Activated CD4-positive, alpha-beta T cell treated with anti-CD3 and anti-CD28 coated beads, Interleukin-2, amount 50 U/mL, for 1 hour (primary cell): ENCODE measurements around the gene WNT11.

ENCODE experiments used
- DNase-seq: peaks from one replicate; pipeline ENCODE4 v3.0.0-alpha.2; 2020

The WNT11 gene

DNA sequence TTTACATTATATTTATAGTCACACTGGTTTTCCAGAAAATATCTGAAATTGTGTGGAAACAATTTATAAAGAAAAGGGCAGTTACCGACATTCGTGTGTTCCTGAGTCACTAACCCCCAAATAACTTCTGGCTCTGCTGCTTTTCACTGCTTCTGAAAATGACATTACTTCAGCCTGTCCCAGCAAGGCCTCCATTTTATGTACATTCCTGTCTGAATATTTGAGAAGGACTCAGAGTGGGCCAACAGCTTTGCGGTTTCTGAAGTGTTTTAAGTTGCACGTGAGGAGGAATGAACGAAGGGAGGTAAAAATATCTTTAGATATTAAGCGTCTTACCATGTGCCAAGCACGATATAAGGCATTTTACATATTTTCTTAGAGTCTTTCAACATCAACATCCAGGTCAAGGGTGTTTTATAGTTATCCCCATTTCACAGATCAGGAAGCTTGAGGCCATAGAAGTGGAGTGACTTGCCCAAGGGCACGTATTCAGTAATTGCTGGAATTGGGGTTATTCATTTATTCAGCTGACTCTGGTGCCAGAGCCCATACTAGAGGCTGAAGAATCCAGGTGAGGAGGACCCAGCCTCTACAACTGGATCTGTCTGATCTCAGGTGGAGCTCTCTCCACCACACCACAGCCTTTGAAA lies 30.8 kb upstream of the WNT11 start:
- DNase-seq, result no peak

DNA sequence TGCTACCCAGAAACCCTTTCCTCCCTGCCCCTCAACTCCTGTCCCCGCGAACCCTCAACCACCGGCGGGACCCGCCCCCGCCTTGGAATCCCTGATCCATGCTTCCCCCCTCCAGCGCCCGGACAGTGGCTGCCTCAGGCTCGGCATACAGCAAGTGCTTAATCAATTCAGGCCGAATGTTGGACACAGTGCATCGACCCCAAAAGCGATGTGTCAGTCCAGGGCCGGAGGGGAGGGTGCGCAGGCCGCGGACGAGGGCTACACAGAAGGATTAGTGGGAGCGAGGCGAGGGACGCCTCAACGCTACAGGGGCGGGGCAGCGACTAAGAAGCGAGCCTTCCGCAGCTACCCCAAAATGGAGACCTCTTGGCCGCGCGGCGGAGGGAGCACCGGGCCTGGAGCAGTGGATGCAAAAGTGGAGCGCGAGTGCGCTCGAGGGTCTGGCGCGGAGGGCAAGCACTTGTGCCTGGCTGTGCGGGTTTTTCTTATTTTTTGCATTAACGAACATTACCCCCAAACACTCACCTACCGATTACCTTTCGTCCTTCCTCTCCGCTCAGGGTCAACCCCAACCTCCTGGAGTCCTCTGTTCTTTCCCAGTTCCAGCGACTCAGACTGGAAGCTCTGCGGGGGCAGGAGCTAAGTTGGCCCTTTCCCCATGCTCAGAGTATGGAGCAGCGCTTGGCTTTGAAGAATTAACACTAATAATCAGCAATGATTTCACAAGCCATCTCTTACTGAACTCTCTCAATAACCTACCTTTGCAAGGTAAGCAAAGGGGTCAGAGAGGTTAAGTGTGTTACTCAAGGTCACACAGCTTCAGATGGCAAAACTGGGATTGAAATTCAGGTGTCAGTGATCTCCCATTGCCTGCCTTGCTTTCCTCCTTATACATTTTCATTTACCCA lies 30.0 kb upstream of the WNT11 start:
- DNase-seq, result no peak

DNA sequence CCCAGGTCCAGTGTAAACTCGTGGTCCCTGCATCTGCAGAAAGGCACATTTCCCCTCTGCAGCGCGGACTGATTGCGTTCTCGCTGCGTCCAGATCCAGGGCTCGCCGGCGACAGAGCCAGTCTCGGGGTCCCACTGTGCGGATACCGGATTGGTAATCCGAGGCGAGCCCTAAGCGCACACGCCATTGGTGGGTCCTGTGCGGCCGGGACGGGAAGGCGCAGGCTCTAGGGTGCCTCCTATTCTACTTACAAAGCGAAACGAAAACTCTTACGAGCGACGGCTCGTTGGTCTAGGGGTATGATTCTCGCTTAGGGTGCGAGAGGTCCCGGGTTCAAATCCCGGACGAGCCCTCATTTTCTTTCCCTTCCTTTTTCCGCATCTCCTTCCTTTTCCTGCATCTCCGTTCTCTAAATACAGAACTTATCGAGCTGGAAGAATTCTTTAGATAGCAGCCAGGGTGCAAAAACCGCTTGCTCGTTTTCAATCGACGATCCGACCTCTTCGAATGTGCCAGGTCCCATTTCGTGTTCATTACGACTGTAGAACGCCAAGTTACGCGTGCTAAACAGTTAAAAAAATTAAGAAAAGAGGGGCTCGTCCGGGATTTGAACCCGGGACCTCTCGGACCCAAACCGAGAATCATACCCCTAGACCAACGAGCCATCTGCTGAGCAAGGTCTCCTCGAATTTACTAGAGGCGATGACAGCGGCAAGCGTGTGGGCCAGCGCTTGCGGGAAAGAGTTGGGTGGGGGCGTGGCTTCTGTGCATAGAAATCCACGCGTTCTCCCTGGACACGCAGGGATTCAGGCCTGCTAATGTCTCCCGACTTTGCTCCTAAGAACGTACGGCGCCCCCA lies 29.2 kb upstream of the WNT11 start:
- peak; percentile 89 for DNase-seq

DNA sequence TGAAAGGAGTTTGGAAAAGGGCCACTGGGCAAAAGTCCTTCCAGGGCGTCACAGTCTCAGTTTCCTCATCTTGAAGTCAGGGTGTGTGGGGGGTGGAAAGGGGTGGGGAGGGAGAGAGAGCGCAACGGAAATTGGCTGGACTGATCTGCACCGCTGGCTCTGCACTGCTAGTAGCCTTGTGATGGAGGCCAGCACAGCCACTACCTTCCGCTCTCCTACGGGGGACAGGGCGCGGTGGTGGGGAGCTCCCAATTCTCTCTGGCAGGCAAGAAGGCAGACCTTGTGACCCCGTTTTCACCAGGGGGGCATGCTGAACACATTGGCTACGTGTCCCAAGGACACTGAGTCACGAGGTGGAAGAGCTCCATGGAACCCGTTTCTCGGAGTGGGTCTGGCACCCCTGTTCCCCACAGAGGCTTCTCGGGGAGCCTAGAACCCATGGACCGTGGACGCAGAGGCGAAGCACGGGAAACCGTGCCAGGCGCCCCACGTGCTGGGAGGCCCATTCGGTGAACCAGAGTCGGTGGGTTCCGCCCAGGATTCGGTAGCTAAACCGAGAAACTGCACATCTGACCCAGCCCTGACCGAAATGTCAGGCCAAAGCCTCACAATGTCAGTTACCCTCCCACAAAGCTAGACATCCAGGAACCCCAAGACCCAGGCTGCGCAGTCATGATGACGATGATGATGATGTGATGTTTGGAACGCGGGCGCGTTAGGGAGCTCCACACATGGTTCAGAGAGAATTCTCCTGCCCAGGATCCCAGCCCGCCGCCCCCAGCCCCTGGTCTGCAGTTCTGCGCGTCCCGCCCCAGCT lies 28.3 kb upstream of the WNT11 start:
- DNase-seq, result no peak

DNA sequence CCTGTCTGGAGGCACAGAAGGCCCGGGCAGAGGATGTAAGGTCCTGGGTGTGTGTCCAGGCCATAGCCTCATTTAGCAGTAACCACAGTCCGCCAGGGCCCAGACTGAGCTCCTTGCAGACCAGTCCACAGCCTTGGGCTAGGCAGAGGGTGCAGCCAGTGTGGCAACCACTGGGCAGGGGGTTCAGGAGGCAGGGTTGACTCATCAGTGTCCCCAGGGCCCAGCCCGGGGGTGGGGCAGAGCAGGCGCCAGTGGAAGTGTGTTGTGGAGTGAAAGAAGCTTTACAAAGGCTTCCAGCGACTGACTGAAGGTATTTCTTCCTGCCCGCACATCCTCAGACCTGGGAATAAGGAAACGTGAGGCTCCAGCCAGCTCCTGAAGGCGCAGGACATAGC lies 27.7 kb upstream of the WNT11 start:
- no peak for DNase-seq

DNA sequence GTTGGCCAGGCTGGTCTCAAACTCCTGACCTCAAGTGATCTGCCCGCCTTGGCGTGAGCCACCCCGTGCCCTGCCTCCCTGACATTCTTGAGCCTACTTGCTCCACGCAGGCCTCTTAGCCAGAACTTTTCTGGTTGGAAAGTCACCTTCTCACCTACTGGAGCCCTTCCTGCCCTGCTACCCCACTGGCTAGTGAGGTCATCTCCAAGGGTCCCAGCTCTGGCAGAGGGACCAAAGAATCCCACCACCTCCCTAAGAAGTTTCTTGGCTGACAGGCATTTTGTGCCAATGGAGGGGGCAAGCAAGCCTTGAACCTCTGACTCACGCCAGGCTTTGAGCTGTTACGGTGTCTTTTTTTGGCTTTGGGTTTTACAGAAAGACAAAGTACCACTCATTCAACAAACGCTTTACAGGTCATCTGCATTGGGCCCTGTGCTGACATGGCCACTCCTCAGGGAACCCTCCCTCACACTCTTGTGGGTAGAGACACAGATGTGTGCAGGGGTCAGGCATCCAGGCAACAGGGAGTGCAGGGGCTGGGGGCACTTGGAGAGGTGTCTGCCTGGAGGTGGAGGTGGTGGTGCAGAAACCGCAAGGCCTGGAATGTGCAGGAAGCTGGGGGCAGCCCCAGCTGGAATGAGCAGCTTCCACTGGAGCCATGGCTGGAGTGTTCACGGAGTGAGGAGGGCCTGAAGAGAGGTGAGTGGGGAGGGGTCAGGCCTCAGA lies 27.1 kb upstream of the WNT11 start:
- no peak for DNase-seq

DNA sequence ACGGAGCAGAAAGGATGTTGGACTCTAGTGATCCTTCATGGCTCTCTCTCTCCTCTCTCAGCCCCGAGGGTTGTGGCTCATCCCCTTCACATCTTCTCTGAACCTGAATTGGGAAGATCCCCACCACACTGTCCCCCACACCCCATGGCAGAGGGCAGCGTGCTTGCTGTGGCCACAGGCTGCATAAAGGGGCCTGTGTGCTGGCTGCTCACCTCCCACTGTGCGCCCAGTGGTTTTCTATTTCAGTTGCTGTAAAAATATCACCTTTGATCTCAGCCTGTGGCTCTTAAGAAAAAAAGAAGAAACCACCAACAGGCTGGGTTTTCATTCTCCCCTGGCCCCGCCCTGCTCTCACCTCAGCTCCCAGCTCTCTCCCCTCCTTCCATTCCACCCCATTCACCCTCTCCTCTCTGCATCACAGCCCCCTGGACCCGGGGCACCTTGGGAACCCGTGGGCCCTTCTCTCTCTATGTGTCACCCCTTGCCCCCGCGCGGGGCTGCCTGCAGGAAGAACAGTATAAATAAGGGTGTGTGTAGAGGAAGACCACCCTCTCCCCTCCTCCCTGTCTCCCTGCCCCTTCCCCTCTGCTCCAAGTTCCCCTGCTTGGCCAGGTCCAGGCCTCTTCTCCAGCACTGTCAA lies 25.8 kb upstream of the WNT11 start:
- DNase-seq, result peak; percentile 46

DNA sequence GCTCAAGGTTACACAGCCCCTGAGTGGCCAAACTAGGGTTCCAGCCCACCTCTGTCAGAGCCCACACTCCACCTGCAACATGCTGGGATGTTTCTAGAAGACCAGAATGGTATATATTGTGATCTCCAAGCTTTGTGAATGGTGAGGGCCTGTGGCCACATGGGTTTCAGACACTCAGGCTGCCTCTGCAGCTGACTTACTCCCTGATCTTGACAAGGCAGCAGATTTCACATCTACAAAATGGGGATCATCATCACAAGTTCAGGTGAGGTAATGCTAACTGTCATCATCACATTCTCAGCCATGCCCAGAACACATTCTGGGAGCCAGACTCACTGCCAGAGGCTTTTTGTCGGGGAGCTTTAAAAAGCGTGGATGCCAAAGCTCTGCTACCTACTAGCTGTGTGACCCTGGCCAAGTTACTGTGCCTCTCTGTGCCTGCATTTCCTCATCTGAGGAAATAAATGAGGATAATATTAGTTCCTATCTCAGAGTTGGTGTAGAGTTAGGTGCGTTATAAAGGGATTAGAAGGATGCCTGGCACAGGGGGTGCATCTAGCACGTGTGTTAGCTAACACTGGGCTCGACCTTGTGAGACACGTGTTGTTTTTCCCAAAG lies 24.9 kb upstream of the WNT11 start:
- DNase-seq, result no peak

DNA sequence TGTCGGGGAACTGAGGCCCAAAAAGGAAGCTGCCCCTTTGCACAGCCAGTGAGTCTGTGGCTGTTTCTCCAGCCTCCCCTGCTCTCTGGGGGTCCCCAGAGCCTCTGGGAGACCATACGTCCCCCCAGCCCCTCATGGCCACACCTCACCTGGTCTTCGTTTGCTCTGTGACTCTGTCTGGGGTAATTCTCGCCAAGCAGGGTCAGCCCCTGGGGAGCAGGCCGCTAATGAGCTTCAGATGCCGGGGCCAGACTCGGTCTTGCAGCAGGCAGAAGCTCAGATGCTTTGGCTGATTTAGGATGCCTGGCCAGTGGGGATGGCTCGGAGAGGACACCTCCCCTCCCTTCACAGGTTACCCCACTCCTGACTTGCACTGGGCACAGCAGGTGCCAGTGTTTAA lies 24.1 kb upstream of the WNT11 start:
- DNase-seq, result no peak

DNA sequence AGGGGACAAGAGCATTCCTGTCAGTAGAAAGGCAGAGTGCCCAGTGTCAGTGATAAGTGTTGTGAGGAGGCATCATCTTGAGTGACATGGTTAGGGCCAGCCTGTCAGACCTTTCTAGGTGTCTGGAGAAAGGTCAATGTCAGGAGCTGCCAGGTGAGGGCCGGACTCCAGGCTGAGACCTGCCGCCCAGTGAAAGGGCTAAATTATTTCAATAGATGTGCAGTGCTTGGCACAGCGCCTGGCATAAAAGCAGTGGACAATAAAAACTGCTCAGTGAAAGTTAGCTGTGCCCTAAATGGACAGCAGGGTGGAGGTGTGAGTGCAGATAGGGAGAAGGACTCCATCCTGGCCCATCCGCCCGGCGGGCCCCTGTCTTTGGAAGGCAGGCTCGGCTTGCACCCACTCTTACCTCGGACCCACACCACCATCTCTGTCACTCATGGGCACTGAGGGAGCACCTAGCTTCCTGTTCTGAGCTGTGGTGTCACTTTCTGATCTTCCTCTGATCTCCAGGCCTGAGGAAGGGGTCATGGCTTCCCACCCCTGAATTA lies 23.5 kb upstream of the WNT11 start:
- no peak for DNase-seq

DNA sequence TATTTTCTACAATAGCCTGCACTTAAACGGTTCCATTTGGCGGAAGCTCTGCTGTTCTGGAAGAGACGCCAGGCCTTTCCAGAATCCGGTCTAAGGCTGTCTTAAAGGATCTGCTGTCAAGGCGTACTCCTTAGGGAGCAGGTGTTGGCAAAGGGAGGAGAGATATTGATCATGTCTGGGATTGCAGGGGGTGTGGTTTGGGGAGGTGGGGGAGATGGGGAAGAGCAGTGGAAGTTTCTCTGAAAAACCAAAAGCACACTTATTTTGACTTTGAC lies 22.5 kb upstream of the WNT11 start:
- DNase-seq, result no peak

DNA sequence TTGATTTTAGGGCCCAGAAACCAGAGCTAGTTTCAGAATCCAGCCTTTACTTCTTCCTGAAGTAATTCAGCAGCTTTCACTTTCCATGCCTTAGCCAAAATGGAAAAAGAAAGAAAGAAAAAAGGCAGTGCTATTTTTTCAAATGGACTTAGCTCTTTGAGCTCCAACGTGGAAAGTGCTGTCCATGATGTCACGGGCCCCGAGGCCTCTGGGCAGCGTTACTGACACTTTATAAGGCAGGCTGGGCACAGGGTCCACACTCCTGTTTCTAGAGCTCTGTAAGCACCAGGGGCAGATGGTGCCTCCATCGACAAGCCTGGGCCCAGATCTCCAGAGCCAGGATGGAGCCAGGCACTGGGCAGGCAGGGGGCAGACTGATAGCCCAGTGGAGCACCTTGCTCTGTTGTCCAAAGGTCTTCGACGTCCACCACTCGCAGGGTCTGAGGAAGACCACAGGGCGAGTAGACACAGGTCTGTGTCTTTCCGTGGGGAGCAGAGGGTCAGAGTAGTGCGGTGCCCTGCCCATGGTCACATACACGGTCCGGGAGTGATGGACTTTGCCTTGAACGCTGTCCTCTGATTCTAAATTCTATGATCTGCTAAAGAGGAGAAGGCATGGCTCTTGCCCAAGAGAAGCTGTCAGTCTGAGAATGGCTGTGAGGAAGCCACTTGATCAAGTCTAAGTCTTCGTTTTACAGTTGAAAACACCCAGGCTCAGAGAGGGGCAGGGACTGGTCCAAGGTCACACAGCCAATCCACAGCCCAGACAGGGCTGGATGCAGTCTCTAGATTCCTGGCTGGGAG lies 22.0 kb upstream of the WNT11 start:
- DNase-seq, result no peak

DNA sequence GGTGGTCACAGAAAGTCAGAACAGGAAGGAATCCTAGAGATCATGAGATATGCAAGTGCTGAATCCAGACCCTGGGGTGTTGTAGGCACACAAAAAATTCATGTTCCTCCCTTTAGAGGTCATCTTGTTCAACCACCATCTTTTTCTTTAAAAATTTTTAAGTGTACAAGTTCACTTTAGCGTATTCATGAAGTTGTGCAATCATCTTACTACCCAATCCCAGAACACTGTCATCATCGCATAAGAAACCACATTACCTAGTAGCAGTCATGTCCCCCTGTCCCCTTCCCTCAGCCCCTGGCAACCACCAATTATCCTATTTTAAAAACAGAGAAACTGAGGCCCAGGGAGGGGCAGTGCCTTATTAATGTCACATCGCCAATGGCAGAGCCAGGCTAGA lies 20.3 kb upstream of the WNT11 start:
- no peak for DNase-seq

DNA sequence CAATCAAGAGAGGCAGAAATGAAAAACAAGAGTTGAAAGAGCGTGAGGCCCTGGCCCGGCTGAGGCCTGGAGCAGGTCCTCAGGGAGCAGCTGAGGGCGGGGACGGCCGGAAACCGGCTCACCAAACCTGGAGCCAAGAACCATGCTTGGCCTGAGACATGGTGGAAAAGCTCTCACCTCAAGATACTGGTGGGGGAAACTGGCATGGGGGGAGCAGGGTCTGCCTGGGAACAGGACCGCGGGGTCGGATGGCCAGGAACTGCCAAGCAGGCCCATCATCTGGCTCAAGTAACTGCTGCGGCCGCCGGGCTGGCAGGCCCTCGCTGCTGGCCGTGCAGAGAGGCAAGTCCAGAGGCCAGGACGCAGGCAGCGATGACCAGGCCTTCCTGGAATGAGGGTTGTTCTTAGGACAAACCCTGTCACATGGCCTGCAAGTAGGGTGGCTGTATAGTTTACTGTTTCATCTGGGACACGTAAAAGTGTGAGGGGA lies 18.9 kb upstream of the WNT11 start:
- no peak for DNase-seq

DNA sequence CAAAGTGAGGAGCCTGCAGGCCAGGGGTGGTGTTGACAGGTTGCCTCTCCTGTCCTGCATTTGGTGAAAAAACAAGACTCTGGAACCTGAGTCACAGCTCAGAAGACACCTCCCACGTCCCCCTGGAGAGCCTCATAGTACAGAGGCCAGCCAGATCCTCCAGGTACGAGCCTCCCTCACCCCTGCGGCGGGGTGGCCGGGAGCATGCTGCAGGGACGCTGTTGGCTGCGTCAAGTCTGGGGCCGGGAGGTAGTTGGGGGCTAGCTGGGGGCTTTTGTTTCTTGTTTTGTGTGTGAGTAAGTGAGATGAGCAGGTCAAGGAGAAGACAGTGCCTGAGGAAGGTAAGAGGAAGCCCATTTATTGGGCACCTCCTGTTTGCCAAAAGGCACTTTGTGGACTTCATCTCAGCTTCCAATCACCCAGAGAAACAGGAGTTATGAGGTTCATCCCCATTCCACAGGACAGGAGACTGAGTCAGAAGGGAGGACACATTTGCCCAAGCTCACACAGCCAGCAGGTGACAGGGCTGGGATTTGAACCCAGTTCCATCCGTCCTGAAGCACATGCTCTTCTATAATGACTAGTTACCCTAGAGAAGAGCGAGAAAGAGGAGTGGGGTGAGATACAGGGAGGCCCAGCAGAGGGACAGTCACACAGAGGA lies 18.3 kb upstream of the WNT11 start:
- no peak for DNase-seq

DNA sequence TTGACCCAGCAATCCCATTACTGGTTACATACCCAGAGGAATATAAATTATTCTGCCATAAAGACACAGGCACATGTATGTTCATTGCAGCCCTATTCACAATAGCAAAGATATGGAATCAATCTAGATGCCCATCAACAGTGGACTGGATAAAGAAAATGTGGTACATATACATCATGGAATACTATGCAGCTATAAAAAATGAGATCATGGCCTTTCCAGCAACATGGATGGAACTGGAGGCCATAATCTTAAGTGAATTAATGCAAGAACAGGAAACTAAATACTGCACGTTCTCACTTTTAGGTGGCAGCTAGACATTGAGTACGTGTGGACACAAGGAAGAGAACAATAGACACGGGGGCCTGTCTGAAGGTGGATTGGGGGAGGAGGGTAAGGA lies 15.1 kb upstream of the WNT11 start:
- DNase-seq, result no peak

DNA sequence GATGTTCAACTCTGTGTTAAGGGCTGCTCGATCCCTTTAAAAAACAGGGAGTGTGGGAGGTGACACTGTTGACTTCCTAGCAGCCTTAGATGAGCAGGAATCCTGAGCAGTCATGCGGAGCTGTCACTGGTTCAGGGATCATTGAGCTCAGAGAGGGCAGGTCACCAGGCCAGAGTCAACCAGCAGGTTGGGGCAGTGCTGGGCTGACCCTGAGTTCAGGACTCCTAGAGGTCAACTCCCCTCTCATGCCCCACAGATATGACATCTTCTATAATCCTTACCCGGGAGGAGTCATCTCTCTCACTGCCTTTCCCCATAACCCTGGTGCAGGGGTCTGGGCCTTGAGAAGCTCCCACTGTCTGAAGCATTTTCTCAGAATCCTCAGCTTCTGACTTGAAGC lies 12.9 kb upstream of the WNT11 start:
- no peak for DNase-seq

DNA sequence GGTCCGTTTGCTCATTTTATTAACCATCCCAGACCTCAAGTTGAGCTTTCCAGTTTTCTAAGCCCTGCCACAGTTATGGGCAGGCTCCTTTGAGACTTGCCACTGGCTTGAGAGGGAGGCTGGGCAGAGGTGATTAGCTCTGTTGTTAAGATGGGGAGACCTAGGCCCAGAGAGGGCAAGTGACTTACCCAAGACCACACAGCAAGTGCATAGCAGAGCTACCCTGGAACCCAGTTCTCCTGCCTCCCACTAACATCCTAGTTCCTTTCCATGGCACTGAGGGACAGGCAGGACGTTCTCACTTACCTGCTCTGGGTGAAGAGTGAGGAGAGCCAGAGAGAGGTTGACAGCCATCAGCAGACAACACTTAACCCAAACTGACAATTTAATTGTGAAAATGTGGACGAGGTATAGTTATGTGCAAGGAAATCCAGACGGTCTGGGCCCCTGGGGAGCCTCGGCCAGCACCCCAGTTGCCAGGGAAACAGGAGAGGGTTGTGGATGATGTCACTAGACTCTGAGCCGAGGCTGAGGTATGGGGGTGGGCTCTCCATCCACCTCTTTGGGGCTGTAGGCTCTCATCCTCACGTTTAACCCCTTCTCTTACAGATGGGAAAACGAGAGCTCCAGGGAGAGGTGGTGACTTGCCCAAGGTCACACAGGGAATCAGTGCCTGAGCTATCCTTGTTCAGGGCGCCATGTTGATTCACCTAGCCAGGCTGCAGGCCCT lies 12.3 kb upstream of the WNT11 start:
- no peak for DNase-seq
